B cell (primary cell): ENCODE data around the gene SLIT3. TPM values are rescaled to one million over a fixed set of nuclear protein-coding genes. Genes with fewer than 3 reads are reported as not detected.

Experiments
- ATAC-seq: fragments of 200-7000 bp; cut with Tn5 transposase; one replicate; pipeline ENCODE4 v1.10.0; 2021; ENCODE audit warnings: low read depth, mild to moderate bottlenecking, moderate number of reproducible peaks, moderate library complexity
- CTCF ChIA-PET: fragments of 350-600 bp; sonication (Branson Sonifier 250); formaldehyde crosslinking; loops from one replicate; lab custom pipeline; 2021; ENCODE audit warnings: antibody characterized with exemption, inconsistent platforms; lab: Charles Lee
- POLR2A ChIA-PET: fragments of 350-600 bp; sonication (Branson Sonifier 250); formaldehyde crosslinking; loops from one replicate; lab custom pipeline; 2021; ENCODE audit warnings: antibody characterized with exemption; lab: Charles Lee
- DNase-seq: peaks from one replicate; pipeline ENCODE4 v3.0.0; 2013
- H2AFZ ChIP-seq: 2 replicates; pipeline ENCODE4 v1.6.1; 2012; ENCODE audit warnings: mild to moderate bottlenecking, low read depth, low read length; ENCODE audit not compliant: insufficient read depth, poor library complexity, severe bottlenecking
- H3K27ac ChIP-seq, 2 donors: 1 replicate in 1 of 2; 2 replicates in 1 of 2; pipeline ENCODE4 v1.5.1; 2012 to 2013; ENCODE audit warnings: low read length in 2 of 2, mild to moderate bottlenecking in 2 of 2, moderate library complexity in 1 of 2
- H3K27me3 ChIP-seq, 4 experiments: fragments of 200-600 bp in 1 of 4; sonication (generic) in 1 of 4; replicated peaks in 1 of 4; 1 replicate in 2 of 4; 2 replicates in 2 of 4; pipeline versions ENCODE4 v1.6.1 to v1.7.0; 2013 to 2016; ENCODE audit warnings: low read length in 3 of 4, mild to moderate bottlenecking in 2 of 4, mixed read lengths in 1 of 4, moderate library complexity in 1 of 4; ENCODE audit not compliant: insufficient read depth in 4 of 4, control insufficient read depth in 3 of 4; ENCODE audit errors: control extremely low read depth in 1 of 4
- H3K36me3 ChIP-seq, 2 experiments: replicated peaks in 1 of 2; 1 replicate in 1 of 2; 2 replicates in 1 of 2; pipeline versions ENCODE4 v1.6.1 to v1.7.1; 2013; ENCODE audit warnings: low read length in 1 of 2; ENCODE audit not compliant: insufficient read depth in 2 of 2, control insufficient read depth in 1 of 2; ENCODE audit errors: control extremely low read depth in 1 of 2, extremely low read depth in 1 of 2
- H3K4me1 ChIP-seq, 2 donors: fragments of 200-600 bp in 1 of 2; sonication (generic) in 1 of 2; 1 replicate in 1 of 2; 2 replicates in 1 of 2; pipeline versions ENCODE4 v1.5.1 to v1.6.1; 2013 to 2017; ENCODE audit warnings: low read length in 2 of 2; ENCODE audit not compliant: control insufficient read depth in 2 of 2, insufficient read depth in 2 of 2
- H3K4me2 ChIP-seq: replicated peaks from 2 replicates; pipeline ENCODE3; 2012; ENCODE audit warnings: mild to moderate bottlenecking, low read depth, low read length; ENCODE audit not compliant: poor library complexity, severe bottlenecking
- H3K4me3 ChIP-seq, 5 experiments: fragments of 200-600 bp in 1 of 5; sonication (generic) in 1 of 5; 1 replicate in 3 of 5; 2 replicates in 2 of 5; pipeline versions ENCODE4 v1.5.1 to v1.7.0; 2011 to 2016; ENCODE audit warnings: low read length in 4 of 5, mild to moderate bottlenecking in 4 of 5, low read depth in 2 of 5, control low read depth in 1 of 5, moderate library complexity in 1 of 5; ENCODE audit not compliant: insufficient read depth in 1 of 5; ENCODE audit errors: control extremely low read depth in 1 of 5, extremely low read depth in 1 of 5
- H3K79me2 ChIP-seq: fragments of 200-600 bp; sonication (generic); one replicate; pipeline ENCODE4 v1.6.0; 2016; ENCODE audit warnings: low read length; ENCODE audit not compliant: control insufficient read depth, insufficient read depth
- H3K9ac ChIP-seq: fragments of 200-600 bp; sonication (generic); 2 replicates; pipeline ENCODE4 v1.6.1; 2017; ENCODE audit warnings: mild to moderate bottlenecking, low read length, moderate library complexity
- H3K9me3 ChIP-seq, 3 donors: one replicate each; pipeline versions ENCODE4 v1.6.1 to v1.7.1; 2013; ENCODE audit warnings: low read length in 2 of 3; ENCODE audit not compliant: control insufficient read depth in 2 of 3, insufficient read depth in 1 of 3; ENCODE audit errors: control extremely low read depth in 1 of 3
- H4K20me1 ChIP-seq: 2 replicates; pipeline ENCODE4 v1.6.0; 2012; ENCODE audit warnings: mild to moderate bottlenecking, low read length; ENCODE audit not compliant: insufficient read depth, control insufficient read depth, poor library complexity, severe bottlenecking
- H3K27ac Mint-ChIP-seq: one replicate; pipeline ENCODE4 v1.8.0; 2021; ENCODE audit warnings: mixed read lengths
- H3K27me3 Mint-ChIP-seq: one replicate; pipeline ENCODE4 v1.8.0; 2021; ENCODE audit warnings: mixed read lengths
- H3K4me1 Mint-ChIP-seq: one replicate; pipeline ENCODE4 v1.8.0; 2021; ENCODE audit warnings: mixed read lengths
- H3K4me3 Mint-ChIP-seq: one replicate; pipeline ENCODE4 v1.8.0; 2021; ENCODE audit warnings: mixed read lengths
- H3K9me3 Mint-ChIP-seq: one replicate; pipeline ENCODE4 v1.8.0; 2022; ENCODE audit warnings: mixed read lengths; ENCODE audit not compliant: insufficient read depth
- CTCF ChIP-seq: fragments of 200-600 bp; IDR thresholded peaks from one replicate; pipeline ENCODE4 v1.8.0; 2022; ENCODE audit warnings: antibody characterized with exemption, mild to moderate bottlenecking
- EZH2 ChIP-seq: IDR thresholded peaks from 2 replicates; pipeline ENCODE4 v1.6.1; 2012; ENCODE audit warnings: borderline replicate concordance, low read depth, mild to moderate bottlenecking, moderate library complexity, low read length; ENCODE audit not compliant: insufficient read depth, poor library complexity, severe bottlenecking
- WGBS: methylation state at CpG from one replicate; pipeline ENCODE4 v1.1.5; 2013; ENCODE audit warnings: missing lambda C conversion rate; ENCODE audit not compliant: insufficient coverage; 5-methylcytosine and 5-hydroxymethylcytosine counted together
- intact Hi-C: fragments of 100-400 bp; cut with micrococcal nuclease; formaldehyde crosslinking; loops from one replicate; pipeline ENCODE4 v1.10.0; 2022
- polyA plus RNA-seq: library from polyadenylated mRNA; depleted of rRNA; stranded (reverse); fragments of >200 nt; gene quantifications from 2 replicates; pipeline ENCODE4 v1.2.3, GENCODE V29; 2012
- total RNA-seq, 2 donors: library from RNA; stranded (reverse); fragments of 120-200 nt in 1 of 2; gene quantifications; 1 replicate in 1 of 2; 2 replicates in 1 of 2; pipeline versions ENCODE4 v1.2.3 to v1.2.4, GENCODE V29; 2013 to 2022

Gene SLIT3
- total and polyA plus RNA-seq, 2 donors (not counting 1 experiment from before 2014, with no cell fraction given), result not detected

GRCh38 chr5:168988699-168989098, 312.2 kb downstream of the SLIT3 start:
- no peaks in the 10 kb centered on the region for H3K79me2 ChIP-seq
- no peak overlapping the region for H3K4me2 ChIP-seq
- intact Hi-C loops, result no loop called here
- ChIA-PET POLR2A (no interaction called here), CTCF (interaction anchor here (1.3 to 1.9 kb wide), 3 partner anchors 16 to 593 kb away, joined by 3 to 8 read pairs (median 4); no protein-coding TSS in a partner anchor)
- no peak overlapping the region for H3K9ac ChIP-seq
- no peaks in the 10 kb centered on the region for H3K9me3 Mint-ChIP-seq
- H3K27ac ChIP-seq, result no peak overlapping the region
- H3K27me3 ChIP-seq, result peaks cover 0 to 11% (median 5%) of the 10 kb centered on the region in 4 experiments
- H3K27ac Mint-ChIP-seq, result no peak overlapping the region
- no peak for DNase-seq
- WGBS, result no CpG with 5 or more reads among the region's 2 CpGs
- H3K4me3 Mint-ChIP-seq, result no peak overlapping the region
- H4K20me1 ChIP-seq, result no peaks in the 10 kb centered on the region
- no peak overlapping the region for H2AFZ ChIP-seq
- H3K27me3 Mint-ChIP-seq, result peaks cover 21% of the 10 kb centered on the region
- H3K9me3 ChIP-seq, result no peaks in the 10 kb centered on the region
- H3K4me1 Mint-ChIP-seq, result peaks cover 2% of the 10 kb centered on the region
- no peaks in the 10 kb centered on the region for H3K36me3 ChIP-seq
- no peak for TF ChIP-seq EZH2
- TF ChIP-seq CTCF, result no peak
- no peaks in the 10 kb centered on the region for H3K4me1 ChIP-seq
- no peak overlapping the region for H3K4me3 ChIP-seq
- no peak for ATAC-seq

- H3K4me3 Mint-ChIP-seq, result no peak overlapping the region
Measured at GRCh38 chr5:168987543-168988300, 313.2 kb downstream of the SLIT3 start.

More at GRCh38 chr5:168987543-168988300, 313.2 kb downstream of the SLIT3 start:
- H3K79me2 ChIP-seq, result no peaks in the 10 kb centered on the region
- H3K27me3 ChIP-seq, result peaks cover 0 to 11% (median 5%) of the 10 kb centered on the region in 4 experiments
- no peaks in the 10 kb centered on the region for H3K9me3 Mint-ChIP-seq
- peaks cover 21% of the 10 kb centered on the region for H3K27me3 Mint-ChIP-seq
- peak; percentile 36 for ATAC-seq
- H3K4me1 ChIP-seq, result no peaks in the 10 kb centered on the region
- H3K27ac ChIP-seq, result no peak overlapping the region
- CTCF ChIA-PET, result interaction anchor here (0.6 to 2.2 kb wide), 12 partner anchors 9 to 596 kb away, joined by 3 to 15 read pairs (median 4); partner anchors contain the start of gene SPDL1
- peak; percentile 46 for DNase-seq
- no peak overlapping the region for H3K27ac Mint-ChIP-seq
- H3K4me1 Mint-ChIP-seq, result peaks cover 2% of the 10 kb centered on the region
- POLR2A ChIA-PET, result no interaction called here
- H3K36me3 ChIP-seq, result no peaks in the 10 kb centered on the region
- TF ChIP-seq CTCF (peak; percentile 82), EZH2 (no peak)
- no peak overlapping the region for H3K9ac ChIP-seq
- no peak overlapping the region for H2AFZ ChIP-seq
- intact Hi-C loops, result no loop called here
- H4K20me1 ChIP-seq, result no peaks in the 10 kb centered on the region
- H3K9me3 ChIP-seq, result no peaks in the 10 kb centered on the region
- WGBS, result 42% methylated on average over 7 of the region's 11 CpGs
- no peak overlapping the region for H3K4me2 ChIP-seq
- no peak overlapping the region for H3K4me3 ChIP-seq
